ENCODE results near the gene RAB7B.

- TF ChIP-seq, protein P1, sequence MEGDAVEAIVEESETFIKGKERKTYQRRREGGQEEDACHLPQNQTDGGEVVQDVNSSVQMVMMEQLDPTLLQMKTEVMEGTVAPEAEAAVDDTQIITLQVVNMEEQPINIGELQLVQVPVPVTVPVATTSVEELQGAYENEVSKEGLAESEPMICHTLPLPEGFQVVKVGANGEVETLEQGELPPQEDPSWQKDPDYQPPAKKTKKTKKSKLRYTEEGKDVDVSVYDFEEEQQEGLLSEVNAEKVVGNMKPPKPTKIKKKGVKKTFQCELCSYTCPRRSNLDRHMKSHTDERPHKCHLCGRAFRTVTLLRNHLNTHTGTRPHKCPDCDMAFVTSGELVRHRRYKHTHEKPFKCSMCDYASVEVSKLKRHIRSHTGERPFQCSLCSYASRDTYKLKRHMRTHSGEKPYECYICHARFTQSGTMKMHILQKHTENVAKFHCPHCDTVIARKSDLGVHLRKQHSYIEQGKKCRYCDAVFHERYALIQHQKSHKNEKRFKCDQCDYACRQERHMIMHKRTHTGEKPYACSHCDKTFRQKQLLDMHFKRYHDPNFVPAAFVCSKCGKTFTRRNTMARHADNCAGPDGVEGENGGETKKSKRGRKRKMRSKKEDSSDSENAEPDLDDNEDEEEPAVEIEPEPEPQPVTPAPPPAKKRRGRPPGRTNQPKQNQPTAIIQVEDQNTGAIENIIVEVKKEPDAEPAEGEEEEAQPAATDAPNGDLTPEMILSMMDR (IDR thresholded peaks at IDR 0.05) = no peak
- no peak for TF ChIP-seq POLR2A (IDR thresholded peaks at IDR 0.05)
Observed at GRCh38 chr1:205986861-205987260, 16.3 kb downstream of the RAB7B start.

All from lower leg skin (tissue), 3 donors.